CD1c-positive myeloid dendritic cell (primary cell): Measurements from ENCODE around the gene DHDH.

ENCODE experiments used
- DNase-seq: peaks from one replicate; pipeline ENCODE4 v3.0.0-alpha.2; 2016; ENCODE audit errors: extremely low spot score

Gene DHDH

DNA sequence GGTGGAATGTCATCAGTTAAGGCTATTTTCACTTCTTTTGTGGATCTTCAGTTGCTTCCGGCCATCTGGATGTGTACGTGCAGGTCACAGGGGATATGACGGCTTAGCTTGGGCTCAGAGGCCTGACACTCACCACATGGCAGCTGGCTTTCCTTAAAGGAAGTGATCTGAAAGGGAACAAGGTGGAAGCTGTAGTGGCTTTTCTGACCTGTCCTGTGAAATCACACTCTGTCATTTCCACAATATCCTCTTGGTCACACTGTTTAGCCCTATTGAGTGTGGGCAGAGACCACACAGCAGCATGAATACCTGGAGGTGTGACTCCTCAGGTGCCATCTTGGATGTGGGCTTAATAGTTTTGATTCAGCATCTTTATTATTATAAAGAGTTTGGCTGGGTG is 16.7 kb downstream of the DHDH start:
- DNase-seq, result peak; percentile 38

DNA sequence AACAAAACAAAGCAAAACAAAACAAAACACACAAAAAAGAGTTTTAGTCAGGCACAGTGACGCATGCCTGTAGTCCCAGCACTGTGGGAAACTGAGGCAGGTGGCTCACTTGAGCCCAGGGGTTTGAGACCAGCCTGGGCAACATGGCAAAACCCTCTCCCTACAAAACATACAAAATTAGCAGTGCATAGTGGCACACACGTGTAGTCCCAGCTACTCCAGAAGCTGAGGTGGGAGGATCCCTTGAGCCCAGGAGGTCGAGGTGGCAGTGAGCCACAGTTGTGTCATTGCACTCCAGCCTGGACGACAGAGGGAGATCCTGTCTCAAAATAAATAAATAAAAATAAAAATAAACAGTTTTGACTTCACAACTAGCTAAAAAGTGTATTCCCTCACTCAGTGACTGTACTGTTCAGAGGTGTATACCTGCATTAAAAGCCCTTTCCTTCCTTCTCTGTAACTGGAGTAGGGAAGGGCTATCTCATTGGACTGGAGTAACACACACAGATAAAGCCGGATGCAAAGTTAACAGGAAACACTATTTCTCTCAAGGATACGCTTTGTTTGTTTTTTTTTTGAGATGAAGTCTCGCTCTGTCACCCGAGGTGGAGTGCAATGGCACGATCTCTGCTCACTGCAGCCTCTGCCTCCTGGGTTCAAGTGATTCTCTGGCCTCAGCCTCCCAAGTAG is 17.5 kb downstream of the DHDH start:
- DNase-seq, result no peak

DNA sequence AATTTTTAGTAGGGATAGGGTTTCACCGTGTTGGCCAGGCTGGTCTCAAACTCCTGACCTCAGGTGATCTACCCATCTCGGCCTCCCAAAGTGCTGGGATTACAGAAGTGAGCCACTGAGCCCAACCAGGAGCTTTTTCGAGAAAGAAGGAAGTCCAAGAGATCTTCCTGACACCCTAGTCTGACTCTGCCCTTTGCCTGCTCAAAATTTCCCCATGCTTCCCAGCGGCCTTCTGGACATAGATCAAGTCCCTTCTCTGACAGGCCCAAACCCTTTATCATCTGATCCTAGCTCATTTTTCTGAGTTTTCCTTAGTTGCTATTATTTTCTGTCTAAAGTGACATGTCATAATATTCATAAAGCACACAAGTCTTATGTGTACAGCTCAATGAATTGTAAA is 19.6 kb downstream of the DHDH start:
- peak; percentile 32 for DNase-seq

DNA sequence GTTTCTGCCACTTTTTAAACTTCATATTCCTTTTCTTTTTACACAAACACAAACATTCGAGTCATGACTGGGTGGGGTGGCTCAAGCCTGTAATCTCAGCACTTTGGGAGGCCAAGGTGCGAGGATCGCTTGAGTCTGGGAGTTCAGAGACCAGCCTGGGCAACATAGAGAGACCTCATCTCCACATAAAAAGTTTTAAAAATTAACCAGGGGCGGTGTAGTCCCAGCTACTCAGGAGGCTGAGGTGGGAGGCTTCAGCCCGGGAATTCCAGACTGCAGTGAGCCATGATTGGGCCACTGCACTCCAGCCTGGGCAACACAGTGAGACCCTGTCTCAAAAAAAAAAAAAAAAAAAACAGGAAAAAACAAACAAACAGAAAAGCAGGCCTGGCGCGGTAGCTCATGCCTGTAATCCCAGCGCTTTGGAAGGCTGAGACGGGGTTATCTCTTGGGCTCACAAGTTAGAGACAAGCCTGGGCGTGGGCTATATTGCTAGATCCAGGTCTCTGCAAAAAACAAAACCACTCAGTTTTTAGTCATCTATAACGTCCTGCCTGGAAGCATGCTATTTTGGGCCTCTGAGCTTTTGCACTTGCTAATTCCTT is 20.6 kb downstream of the DHDH start:
- DNase-seq, result no peak

GRCh38 chr19:48954595-48955307 is 21.3 kb downstream of the DHDH start, which contains the start of gene BAX:
Gene BAX (plus strand): TSS chr19:48954875. CDS start chr19:48954929, 54 bp downstream.
- peak; percentile 86 for DNase-seq

GRCh38 chr19:48955308-48955958 is 21.9 kb downstream of the DHDH start:
- no peak for DNase-seq

DNA sequence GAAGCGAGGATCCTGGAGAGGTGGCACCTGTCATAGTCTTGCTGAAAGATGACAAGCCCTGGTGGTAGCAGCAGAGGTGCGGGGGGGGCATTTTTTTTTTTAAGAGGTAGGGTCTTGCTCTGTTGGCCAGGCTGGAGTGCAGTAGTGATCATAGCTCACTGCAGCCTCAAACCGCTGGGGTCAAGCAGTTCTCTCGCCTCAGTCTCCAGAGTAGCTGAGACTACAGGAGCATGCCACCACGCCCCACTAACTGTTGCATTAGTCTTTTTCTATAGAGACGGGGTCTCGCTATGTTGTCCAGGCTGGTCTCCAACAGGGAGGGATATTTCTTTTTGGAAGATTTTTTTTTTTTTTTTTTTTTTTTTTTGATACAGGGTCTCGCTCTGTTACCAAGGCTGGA is 24.5 kb downstream of the DHDH start:
- no peak for DNase-seq

DNA sequence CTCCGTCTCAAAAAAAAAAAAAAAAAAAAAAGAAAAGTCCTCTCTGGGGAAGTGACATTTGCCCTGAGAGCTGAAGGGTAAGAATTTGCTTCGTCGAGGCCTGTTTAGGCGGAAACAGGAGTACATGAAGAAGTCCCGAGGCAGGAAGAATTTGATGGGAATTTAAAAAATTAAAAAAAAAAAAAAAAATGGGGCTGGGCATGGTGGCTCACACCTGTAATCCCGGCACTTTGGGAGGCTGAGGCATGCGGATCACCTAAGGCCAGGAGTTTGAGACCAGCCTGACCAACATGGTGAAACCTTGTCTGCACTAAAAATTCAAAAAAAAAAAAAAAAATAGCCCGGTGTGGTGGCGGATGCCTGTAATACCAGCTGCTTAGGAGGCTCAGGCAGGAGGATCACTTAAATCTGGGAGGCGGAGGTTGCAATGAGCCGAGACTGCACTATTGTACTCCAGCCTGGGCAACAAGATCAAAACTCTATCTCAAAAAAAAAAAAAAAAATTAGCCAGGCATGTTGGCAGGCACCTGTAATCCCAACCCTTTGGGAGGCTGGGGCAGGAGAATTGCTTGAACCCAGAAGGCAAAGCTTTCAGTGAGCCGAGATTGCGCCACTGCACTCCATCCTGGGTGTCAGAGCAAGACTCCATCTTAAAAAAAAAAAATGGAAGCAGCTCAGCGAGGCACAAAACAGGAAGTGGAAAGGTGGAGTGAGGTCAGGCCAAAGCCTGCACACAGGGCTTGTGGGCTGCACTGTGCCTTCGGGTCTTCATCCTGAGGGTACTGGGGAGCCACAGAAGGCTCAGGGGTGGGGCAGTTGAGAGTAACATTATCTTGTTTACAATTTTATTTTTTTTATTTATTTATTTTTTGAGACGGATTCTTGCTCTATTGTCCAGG is 26.1 kb downstream of the DHDH start:
- DNase-seq, result peak; percentile 62

GRCh38 chr19:48961051-48961649 is 27.7 kb downstream of the DHDH start:
- peak; percentile 38 for DNase-seq

DNA sequence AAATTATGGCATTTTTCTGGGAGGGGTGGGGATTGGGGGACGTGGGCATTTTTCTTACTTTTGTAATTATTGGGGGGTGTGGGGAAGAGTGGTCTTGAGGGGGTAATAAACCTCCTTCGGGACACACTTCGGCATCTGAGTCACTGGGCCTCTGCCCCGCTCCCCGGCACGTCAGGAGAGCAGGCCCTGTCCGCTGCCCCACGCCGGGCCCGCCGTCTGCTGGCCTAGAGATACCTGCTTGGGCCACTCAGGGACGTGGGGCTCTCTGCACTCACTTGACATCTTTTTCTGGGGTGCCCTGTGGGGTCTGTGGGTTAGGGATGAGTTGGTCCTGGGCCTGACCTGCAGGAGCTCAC is 28.2 kb downstream of the DHDH start:
- DNase-seq, result no peak

GRCh38 chr19:48962029-48962848 is 28.7 kb downstream of the DHDH start:
- peak; percentile 84 for DNase-seq

DNA sequence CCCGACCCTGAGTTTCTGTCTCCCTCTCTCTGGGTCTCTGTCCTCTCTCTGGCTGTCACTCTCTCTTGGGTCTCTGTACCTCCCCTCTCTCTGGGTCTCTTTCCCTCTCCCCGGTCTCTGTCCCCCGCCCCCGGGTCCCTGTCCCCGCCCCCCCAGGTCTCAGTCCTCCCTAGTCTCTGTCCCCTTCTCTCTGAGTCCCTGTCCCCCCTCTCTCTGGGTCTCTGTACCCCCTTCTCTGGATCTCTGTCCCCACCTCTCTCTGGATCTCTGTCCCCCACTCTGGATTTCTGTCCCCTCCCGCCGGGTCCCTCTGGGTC is 29.3 kb downstream of the DHDH start:
- DNase-seq, result no peak

GRCh38 chr19:48963371-48964204 is 30.1 kb downstream of the DHDH start:
- DNase-seq, result peak; percentile 56

DNA sequence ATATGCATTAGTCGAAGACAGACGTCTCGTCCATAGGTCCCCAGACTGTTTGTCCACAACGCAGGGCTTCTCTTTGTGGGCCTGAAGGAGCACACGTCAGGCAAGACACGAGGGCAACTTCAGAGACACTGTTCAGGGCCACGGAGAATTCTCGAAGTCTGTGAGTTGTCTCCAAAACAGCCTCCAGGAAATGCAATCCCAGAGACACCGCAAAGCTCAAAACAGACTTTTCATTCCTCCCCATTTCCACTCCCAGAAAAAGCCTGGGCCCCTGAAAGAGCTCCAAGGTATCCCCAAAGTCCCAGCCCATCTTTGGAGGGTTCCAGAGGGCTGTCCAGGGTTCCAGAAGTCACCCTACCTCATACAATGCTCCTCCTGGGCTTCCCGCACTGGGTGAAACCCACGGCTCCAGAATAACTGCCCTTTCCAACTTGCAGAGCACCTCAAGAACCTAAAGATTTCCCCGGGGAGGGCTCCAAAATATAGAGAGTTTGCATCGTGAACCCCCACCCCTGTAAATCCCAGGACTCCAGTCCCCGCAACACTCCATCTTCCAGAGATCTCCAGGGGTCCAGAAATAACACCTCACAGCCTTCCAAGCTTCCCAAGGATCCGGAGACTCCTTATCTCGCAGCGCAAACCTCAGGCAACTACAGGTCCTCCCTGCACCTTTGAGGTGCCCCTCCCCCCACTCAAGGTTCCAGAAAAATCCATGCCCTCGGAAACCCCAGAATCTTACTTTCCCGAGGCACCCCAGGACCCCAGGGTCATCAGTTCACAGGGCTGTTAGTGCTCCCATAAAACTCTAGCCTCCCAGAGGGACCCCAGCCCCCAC is 30.9 kb downstream of the DHDH start:
- no peak for DNase-seq

DNA sequence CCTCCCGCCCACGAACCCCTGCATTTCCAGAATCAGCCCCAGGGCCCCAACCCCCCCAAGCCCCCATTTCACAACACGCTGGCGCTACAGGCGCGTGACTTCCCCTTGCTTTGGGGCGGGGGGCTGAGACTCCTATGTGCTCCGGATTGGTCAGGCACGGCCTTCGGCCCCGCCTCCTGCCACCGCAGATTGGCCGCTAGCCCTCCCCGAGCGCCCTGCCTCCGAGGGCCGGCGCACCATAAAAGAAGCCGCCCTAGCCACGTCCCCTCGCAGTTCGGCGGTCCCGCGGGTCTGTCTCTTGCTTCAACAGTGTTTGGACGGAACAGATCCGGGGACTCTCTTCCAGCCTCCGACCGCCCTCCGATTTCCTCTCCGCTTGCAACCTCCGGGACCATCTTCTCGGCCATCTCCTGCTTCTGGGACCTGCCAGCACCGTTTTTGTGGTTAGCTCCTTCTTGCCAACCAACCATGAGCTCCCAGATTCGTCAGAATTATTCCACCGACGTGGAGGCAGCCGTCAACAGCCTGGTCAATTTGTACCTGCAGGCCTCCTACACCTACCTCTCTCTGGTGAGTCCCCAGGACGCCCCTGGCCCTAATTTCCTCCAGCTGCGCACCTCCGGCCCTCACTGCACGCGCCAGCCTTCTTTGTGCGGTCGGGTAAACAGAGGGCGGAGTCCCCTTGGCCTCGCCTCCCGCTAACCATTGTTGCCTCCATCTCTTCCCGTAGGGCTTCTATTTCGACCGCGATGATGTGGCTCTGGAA is 31.7 kb downstream of the DHDH start, which contains the start of gene FTL:
Gene FTL (plus strand): TSS at position 270 of the 766 bp plus-strand sequence. CDS start 199 bp downstream, at position 469.
- DNase-seq, result peak; percentile 98

DNA sequence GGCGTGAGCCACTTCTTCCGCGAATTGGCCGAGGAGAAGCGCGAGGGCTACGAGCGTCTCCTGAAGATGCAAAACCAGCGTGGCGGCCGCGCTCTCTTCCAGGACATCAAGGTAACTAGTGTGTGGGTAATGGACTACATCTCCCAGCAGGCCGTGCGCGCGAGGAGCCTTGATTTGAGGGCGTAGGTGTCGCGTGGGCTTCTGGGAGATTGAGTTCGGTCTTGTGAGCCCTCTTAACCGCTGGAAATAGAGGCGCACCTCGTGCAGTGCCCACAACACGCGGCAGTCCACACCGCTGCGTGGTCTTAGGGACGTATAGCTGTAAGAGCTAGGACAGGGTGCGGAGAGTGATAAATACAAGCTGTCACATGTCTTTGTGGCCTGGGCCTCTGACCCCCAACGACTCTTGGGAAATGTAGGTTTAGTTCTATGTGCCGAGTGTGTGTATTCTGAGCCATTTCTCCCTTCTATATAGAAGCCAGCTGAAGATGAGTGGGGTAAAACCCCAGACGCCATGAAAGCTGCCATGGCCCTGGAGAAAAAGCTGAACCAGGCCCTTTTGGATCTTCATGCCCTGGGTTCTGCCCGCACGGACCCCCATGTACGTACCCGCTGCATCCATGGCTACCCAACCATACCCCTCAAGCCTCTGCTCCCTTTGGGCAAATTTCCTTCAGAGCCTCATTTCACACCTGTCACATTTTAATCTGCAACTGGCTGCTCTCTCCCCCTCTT is 32.5 kb downstream of the DHDH start:
- DNase-seq, result peak; percentile 91
